Keratinocyte (primary cell): ENCODE data around the gene ASH1L.
"Not testable (repeated sequence)": the region's sequence is repeated elsewhere in the genome, so short reads cannot be mapped to it uniquely, and the experiment has no call there.

Experiments
- CTCF ChIP-seq, 3 experiments: IDR thresholded peaks in 1 of 3; conservative IDR thresholded peaks in 1 of 3; optimal IDR thresholded peaks in 1 of 3; 2 replicates in 2 of 3; 3 replicates in 1 of 3; pipeline versions ENCODE3 to v1.5.1; 2011; ENCODE audit warnings: low read length in 3 of 3, mild to moderate bottlenecking in 3 of 3, moderate library complexity in 2 of 3, control low read depth in 1 of 3, inconsistent platforms in 1 of 3; ENCODE audit not compliant: insufficient read depth in 2 of 3; ENCODE audit errors: extremely low read depth in 1 of 3
- EZH2 ChIP-seq: IDR thresholded peaks from one replicate; pipeline ENCODE4 v1.6.1; 2012; ENCODE audit warnings: inconsistent platforms, mild to moderate bottlenecking, low read length, moderate library complexity

GRCh38 chr1:155583846-155584245 lies 21.2 kb upstream of the ASH1L start:
- TF ChIP-seq CTCF (optimal IDR thresholded peaks at IDR 0.05 in 1 of 3, IDR thresholded peaks at IDR 0.05 in 1 of 3, conservative IDR thresholded peaks at IDR 0.05 in 1 of 3; ENCODE audit: extremely low read depth in 1 of 3, insufficient read depth in 2 of 3, low read length in 3 of 3); EZH2: not testable (repeated sequence)
